K562 (cell line): Measurements from ENCODE around the gene ING4. TPM values are rescaled to one million over a fixed set of nuclear protein-coding genes. Genes with fewer than 3 reads are reported as not detected.

Experiments used
- FOXK1 ChIP-seq: sonication (generic); formaldehyde crosslinking; IDR thresholded peaks from 2 replicates; pipeline ENCODE4 v1.8.0; 2022; ENCODE audit warnings: missing genetic modification reagents, mild to moderate bottlenecking, borderline replicate concordance
- MEF2A ChIP-seq: IDR thresholded peaks from 2 replicates; pipeline ENCODE4 v1.6.1; 2011; ENCODE audit warnings: low read depth, mild to moderate bottlenecking, low read length, moderate library complexity; ENCODE audit not compliant: control insufficient read depth
- NCOA6 ChIP-seq: fragments of 450-650 bp; IDR thresholded peaks from 2 replicates; pipeline ENCODE4 v1.6.1; 2017; ENCODE audit warnings: mild to moderate bottlenecking
- NUFIP1 ChIP-seq: fragments of 450-650 bp; IDR thresholded peaks from 2 replicates; pipeline ENCODE4 v1.6.1; 2018; ENCODE audit not compliant: partially characterized antibody
- SMARCA4 ChIP-seq: fragments of 450-650 bp; IDR thresholded peaks from 2 replicates; pipeline ENCODE4 v1.6.1; 2016
- ZNF407 ChIP-seq: fragments of 450-650 bp; IDR thresholded peaks from 2 replicates; pipeline ENCODE4 v1.6.1; 2016; ENCODE audit warnings: low read depth
- polyA plus RNA-seq, 8 experiments: library from polyadenylated mRNA; depleted of rRNA in 4 of 8; stranded (reverse) in 5 of 8; unstranded in 3 of 8; fragments of >200 nt; fragmentation: Nextera tagmentation in 2 of 8; fragmentation: Illumina TruSeq in 1 of 8; extraction: Ambion mirVana in 2 of 8; extraction: Trizol in 1 of 8; gene quantifications; 2 replicates each; pipeline versions ENCODE4 v1.2.1 to v1.2.3, GENCODE V29; 2011 to 2014; ENCODE audit warnings: inconsistent platforms in 1 of 8, missing spikeins in 1 of 8
- total RNA-seq, 7 experiments: library from RNA; depleted of rRNA in 6 of 7; stranded (reverse); fragments of >200 nt in 6 of 7; fragmentation: Illumina TruSeq in 2 of 7; extraction: Trizol in 2 of 7; gene quantifications; 2 replicates each; pipeline versions ENCODE4 v1.2.1 to v1.2.3, GENCODE V29; 2011 to 2021; ENCODE audit warnings: low replicate concordance in 1 of 7
- TF ChIP-seq, protein P1 (sequence below), 2 experiments: fragments of 450-650 bp; formaldehyde crosslinking in 1 of 2; IDR thresholded peaks; 2 replicates each; pipeline versions ENCODE4 v1.4.0 to v1.6.1; 2014 to 2020; ENCODE audit warnings: mild to moderate bottlenecking in 2 of 2, borderline replicate concordance in 1 of 2, low read depth in 1 of 2
- TF ChIP-seq, protein P2 (sequence below), 3 experiments: fragments of 200-800 bp in 1 of 3; sonication (Bioruptor generic) in 1 of 3; sonication (generic) in 1 of 3; formaldehyde crosslinking in 1 of 3; IDR thresholded peaks; 2 replicates each; pipeline versions ENCODE4 v1.6.1 to v1.8.0; 2016 to 2022; ENCODE audit warnings: mild to moderate bottlenecking in 2 of 3, missing compliant biosample characterization in 2 of 3, missing genetic modification characterization in 2 of 3, missing genetic modification reagents in 1 of 3

ING4 gene
- total and polyA plus RNA-seq, 9 of the 15 experiments (the other 6 are each of a cell fraction or from before 2014, with no cell fraction given) = 6.6 to 30.2 (median 15.7) TPM

DNA sequence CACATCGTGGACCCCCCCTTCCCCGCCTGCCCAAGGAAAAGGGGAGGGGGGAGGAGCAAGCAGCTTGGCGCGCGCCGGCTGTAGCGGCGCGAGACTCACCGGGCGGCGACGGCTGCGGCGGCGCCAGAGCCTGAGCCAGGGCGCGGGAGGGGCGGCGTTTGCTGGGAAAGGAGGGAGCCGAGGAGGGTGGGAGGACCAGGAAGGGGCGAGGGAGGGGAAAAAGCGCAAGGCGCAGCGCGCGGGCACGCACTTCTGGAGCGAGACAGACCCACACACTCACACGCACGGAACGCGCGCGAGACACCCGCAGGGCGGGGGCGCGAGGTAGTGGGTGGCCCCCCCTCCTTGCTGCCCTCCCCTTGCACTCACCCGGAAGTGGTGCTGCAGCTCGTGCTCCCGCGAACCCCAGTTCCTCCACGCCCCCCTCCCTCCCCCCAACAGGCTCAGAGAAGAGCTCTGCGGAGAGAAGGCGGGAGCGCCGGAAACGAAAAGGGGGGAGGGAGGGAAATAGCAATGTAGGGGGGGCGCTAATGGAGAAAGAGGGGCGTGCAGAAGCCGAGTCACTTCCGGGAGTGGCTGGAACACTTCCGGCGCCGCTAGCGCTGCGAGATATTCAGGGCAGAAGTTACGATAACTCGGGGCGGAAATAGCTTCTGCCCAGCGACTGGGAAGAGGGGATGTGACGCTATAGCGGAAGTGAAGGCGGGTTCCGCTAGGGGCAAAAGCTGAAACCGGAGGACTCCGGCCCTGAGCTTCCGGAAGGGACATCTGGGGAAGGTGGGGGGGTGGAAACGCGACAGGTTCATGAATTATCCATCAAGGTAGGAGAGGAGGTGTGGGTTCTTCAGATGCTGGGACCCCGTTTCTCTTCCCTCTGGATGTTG, 26.3 kb upstream of the ING4 start, which contains the start of gene ZNF384 (continued):
- no peak for TF ChIP-seq NUFIP1
- no peak for TF ChIP-seq FOXK1 (CRISPR knock-in tag)
- TF ChIP-seq ZNF407 = peak; percentile 81; the same call in 1 of the 2 replicates
- no peak for TF ChIP-seq SMARCA4
- TF ChIP-seq, protein P1, sequence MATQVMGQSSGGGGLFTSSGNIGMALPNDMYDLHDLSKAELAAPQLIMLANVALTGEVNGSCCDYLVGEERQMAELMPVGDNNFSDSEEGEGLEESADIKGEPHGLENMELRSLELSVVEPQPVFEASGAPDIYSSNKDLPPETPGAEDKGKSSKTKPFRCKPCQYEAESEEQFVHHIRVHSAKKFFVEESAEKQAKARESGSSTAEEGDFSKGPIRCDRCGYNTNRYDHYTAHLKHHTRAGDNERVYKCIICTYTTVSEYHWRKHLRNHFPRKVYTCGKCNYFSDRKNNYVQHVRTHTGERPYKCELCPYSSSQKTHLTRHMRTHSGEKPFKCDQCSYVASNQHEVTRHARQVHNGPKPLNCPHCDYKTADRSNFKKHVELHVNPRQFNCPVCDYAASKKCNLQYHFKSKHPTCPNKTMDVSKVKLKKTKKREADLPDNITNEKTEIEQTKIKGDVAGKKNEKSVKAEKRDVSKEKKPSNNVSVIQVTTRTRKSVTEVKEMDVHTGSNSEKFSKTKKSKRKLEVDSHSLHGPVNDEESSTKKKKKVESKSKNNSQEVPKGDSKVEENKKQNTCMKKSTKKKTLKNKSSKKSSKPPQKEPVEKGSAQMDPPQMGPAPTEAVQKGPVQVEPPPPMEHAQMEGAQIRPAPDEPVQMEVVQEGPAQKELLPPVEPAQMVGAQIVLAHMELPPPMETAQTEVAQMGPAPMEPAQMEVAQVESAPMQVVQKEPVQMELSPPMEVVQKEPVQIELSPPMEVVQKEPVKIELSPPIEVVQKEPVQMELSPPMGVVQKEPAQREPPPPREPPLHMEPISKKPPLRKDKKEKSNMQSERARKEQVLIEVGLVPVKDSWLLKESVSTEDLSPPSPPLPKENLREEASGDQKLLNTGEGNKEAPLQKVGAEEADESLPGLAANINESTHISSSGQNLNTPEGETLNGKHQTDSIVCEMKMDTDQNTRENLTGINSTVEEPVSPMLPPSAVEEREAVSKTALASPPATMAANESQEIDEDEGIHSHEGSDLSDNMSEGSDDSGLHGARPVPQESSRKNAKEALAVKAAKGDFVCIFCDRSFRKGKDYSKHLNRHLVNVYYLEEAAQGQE (IDR thresholded peaks at IDR 0.05; ENCODE audit: borderline replicate concordance) = peak; percentile 84
- TF ChIP-seq, protein P1 (CRISPR knock-in tag; IDR thresholded peaks at IDR 0.05; ENCODE audit: low read depth) = no peak
- TF ChIP-seq, protein P2, sequence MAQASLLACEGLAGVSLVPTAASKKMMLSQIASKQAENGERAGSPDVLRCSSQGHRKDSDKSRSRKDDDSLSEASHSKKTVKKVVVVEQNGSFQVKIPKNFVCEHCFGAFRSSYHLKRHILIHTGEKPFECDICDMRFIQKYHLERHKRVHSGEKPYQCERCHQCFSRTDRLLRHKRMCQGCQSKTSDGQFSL (CRISPR knock-in tag; IDR thresholded peaks at IDR 0.05) = peak; percentile 64
- TF ChIP-seq, protein P2 (tag; IDR thresholded peaks at IDR 0.05) = peak in 1 of 2 experiments; percentile 95; a peak in 2 of 4 replicates
- TF ChIP-seq NCOA6 = no peak
- TF ChIP-seq MEF2A = no peak
